Breast epithelium (tissue), 4 donors: ENCODE measurements around the gene ZC3H12D. TPM values are rescaled to one million over a fixed set of nuclear protein-coding genes. Genes with fewer than 3 reads are reported as not detected.
A peak's percentile ranks its signal among the peaks of the same experiment; 100 is the strongest.

ENCODE experiments used
- DNase-seq, 2 donors: peaks; one replicate each; pipeline ENCODE4 v3.0.0-alpha.2; 2019; ENCODE audit warnings: low spot score in 2 of 2
- H3K27ac ChIP-seq, 2 donors: fragments of 200-600 bp; sonication (generic) in 1 of 2; one replicate each; pipeline ENCODE4 v1.5.1; 2016 to 2019; ENCODE audit warnings: mild to moderate bottlenecking in 1 of 2
- H3K27me3 ChIP-seq, 2 donors: fragments of 200-600 bp; sonication (generic) in 1 of 2; one replicate each; pipeline versions ENCODE4 v1.5.1 to v1.6.0; 2017 to 2019; ENCODE audit warnings: control low read depth in 1 of 2, mild to moderate bottlenecking in 1 of 2
- H3K36me3 ChIP-seq: fragments of 200-600 bp; one replicate; pipeline ENCODE4 v1.5.1; 2019
- H3K4me1 ChIP-seq, 2 donors: fragments of 200-600 bp; sonication (generic); one replicate each; pipeline ENCODE4 v1.5.1; 2016 to 2019; ENCODE audit warnings: control low read depth in 1 of 2
- H3K4me3 ChIP-seq, 3 donors: fragments of 200-600 bp; sonication (generic); 1 replicate in 2 of 3; 2 replicates in 1 of 3; pipeline ENCODE4 v1.5.1; 2016 to 2019; ENCODE audit warnings: mild to moderate bottlenecking in 3 of 3, moderate library complexity in 2 of 3
- H3K9me3 ChIP-seq, 2 donors: fragments of 200-600 bp; sonication (generic) in 1 of 2; one replicate each; pipeline ENCODE4 v1.5.1; 2016 to 2019; ENCODE audit warnings: control low read depth in 1 of 2
- POLR2A ChIP-seq: fragments of 450-650 bp; IDR thresholded peaks from one replicate; pipeline ENCODE4 v1.6.1; 2016; ENCODE audit warnings: antibody characterized with exemption, mild to moderate bottlenecking, moderate library complexity
- POLR2AphosphoS5 ChIP-seq, 3 donors: sonication (generic); formaldehyde crosslinking; IDR thresholded peaks; one replicate each; pipeline ENCODE4 v1.6.1; 2017; ENCODE audit warnings: antibody characterized with exemption in 3 of 3
- intact Hi-C: fragments of 100-400 bp; cut with DNase I; formaldehyde crosslinking; loops from one replicate; pipeline ENCODE4 v1.15.1; 2023; ENCODE audit warnings: low total_unique reads
- total RNA-seq, 3 donors: library from RNA; depleted of rRNA; stranded (reverse); fragments of >200 nt; gene quantifications; one replicate each; pipeline ENCODE4 v1.1.0, GENCODE V29; 2016
- TF ChIP-seq, protein P1 (sequence below), 3 donors: fragments of 450-650 bp; IDR thresholded peaks; one replicate each; pipeline ENCODE4 v1.5.1; 2016 to 2017; ENCODE audit warnings: antibody characterized with exemption in 3 of 3, mild to moderate bottlenecking in 3 of 3, moderate library complexity in 3 of 3

ZC3H12D gene
- total RNA-seq, 3 donors from 2014 or later = 2.3 to 6.4 (median 3.8) TPM

- H3K4me1 ChIP-seq = peaks cover 10% of the 10 kb centered on the region in 2 donors
- intact Hi-C loops = no loop called here
- no peaks in the 10 kb centered on the region for H3K9me3 ChIP-seq
- H3K36me3 ChIP-seq = no peaks in the 10 kb centered on the region
- no peak overlapping the region for H3K27ac ChIP-seq
- H3K27me3 ChIP-seq = no peaks in the 10 kb centered on the region
- TF ChIP-seq, protein P1, sequence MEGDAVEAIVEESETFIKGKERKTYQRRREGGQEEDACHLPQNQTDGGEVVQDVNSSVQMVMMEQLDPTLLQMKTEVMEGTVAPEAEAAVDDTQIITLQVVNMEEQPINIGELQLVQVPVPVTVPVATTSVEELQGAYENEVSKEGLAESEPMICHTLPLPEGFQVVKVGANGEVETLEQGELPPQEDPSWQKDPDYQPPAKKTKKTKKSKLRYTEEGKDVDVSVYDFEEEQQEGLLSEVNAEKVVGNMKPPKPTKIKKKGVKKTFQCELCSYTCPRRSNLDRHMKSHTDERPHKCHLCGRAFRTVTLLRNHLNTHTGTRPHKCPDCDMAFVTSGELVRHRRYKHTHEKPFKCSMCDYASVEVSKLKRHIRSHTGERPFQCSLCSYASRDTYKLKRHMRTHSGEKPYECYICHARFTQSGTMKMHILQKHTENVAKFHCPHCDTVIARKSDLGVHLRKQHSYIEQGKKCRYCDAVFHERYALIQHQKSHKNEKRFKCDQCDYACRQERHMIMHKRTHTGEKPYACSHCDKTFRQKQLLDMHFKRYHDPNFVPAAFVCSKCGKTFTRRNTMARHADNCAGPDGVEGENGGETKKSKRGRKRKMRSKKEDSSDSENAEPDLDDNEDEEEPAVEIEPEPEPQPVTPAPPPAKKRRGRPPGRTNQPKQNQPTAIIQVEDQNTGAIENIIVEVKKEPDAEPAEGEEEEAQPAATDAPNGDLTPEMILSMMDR (IDR thresholded peaks at IDR 0.05) = no peak
- TF ChIP-seq POLR2A (no peak), POLR2AphosphoS5 (IDR thresholded peaks at IDR 0.05) (no peak)
- H3K4me3 ChIP-seq = no peak overlapping the region
- no peak for DNase-seq
These were observed 26.0 kb downstream of the ZC3H12D start for GRCh38 chr6:149458806-149459205.

DNA sequence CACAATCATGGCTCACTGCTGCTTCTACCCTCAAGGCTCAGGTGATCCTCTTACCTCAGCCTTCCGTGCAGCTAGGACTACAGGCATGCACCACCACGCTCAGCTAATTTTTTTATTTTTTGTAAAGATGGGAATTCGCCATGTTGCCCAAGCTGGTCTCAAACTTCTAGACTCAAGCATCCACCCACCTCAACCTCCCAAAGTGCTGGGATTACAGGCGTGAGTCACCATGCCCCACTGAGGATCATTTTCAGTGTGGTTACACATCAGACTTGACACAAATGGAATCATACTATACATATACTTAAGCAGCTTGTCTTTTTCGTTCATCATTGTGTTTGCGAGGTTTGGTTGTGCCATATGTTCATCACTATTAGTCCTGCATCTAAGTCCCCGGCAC lies 26.6 kb downstream of the ZC3H12D start:
- Histone ChIP-seq H3K4me1 (peaks cover 13 to 15% of the 10 kb centered on the region in 2 donors), H3K36me3 (no peaks in the 10 kb centered on the region), H3K27ac (no peak overlapping the region), H3K9me3 (no peaks in the 10 kb centered on the region), H3K4me3 (no peak overlapping the region), H3K27me3 (no peaks in the 10 kb centered on the region)
- TF ChIP-seq, protein P1 (IDR thresholded peaks at IDR 0.05) = no peak
- TF ChIP-seq POLR2A (no peak), POLR2AphosphoS5 (IDR thresholded peaks at IDR 0.05) (no peak)
- no peak for DNase-seq
- intact Hi-C loops = no loop called here

DNA sequence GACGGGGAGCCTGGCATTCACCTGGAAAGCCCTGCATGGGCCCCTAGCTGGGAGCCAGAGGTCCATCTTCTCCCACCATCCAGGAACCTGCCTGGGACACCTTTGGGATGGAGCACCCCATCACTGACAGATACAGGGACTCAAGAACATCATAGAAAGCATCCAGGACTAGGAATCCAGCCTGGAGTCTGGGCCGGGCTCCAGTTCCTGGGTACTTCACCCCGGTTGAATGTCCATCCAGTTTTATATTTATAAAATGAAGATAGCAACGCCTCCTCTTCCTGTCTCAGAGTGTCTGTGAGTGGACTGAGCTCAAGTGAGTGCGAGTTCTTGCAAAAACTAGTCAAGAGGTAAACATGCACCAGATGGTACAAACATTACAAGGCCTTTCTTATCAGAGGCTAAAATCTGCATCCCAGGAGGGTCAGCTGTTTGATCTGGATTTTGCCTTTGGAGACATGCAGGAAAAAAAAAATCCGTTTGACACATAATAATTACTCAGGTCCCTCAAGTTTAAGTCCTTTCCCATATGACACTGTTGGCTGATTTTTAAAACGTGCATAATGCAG lies 27.4 kb downstream of the ZC3H12D start:
- no peaks in the 10 kb centered on the region for H3K9me3 ChIP-seq
- no peaks in the 10 kb centered on the region for H3K27me3 ChIP-seq
- H3K4me1 ChIP-seq = peaks cover 13 to 15% of the 10 kb centered on the region in 2 donors
- intact Hi-C loops = no loop called here
- no peaks in the 10 kb centered on the region for H3K36me3 ChIP-seq
- no peak for TF ChIP-seq POLR2A
- no peak for DNase-seq
- H3K27ac ChIP-seq = no peak overlapping the region
- no peak overlapping the region for H3K4me3 ChIP-seq

DNA sequence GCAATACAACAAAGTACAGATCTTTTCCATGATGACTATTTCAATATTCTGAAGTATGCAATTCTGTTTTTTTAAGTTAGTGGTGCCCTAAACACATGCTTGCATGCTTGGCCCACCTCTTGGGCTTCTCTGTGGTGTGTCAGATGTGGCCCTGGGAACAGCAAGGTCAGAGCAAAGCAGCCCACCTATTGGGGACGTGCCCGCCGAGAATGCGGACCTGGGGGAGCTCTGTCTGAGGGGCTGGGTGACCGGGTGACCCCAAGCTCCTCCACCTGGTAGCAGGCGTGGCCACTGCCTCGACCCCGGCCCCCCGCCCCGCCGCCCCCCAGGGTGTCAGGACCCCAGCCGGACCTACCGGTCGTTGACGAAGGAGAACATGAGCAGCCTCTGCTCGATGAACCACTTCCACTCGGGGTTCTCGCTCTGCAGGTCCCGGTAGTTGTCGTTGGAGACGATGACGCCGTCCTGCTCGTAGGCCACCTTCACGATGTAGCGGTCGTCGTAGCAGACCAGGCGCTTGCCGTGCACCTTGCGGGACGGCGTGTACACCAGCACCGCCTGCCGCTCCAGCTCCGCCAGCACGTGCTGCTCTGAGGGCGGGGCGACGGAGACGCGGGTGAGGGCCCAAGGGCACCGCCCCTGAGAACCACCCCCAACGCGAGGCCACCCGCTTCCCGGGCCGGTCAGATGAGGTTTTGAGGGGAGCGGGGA lies 28.3 kb downstream of the ZC3H12D start:
- intact Hi-C loops = no loop called here
- DNase-seq = no peak
- no peaks in the 10 kb centered on the region for H3K36me3 ChIP-seq
- no peaks in the 10 kb centered on the region for H3K27me3 ChIP-seq
- H3K27ac ChIP-seq = no peak overlapping the region
- H3K9me3 ChIP-seq = no peaks in the 10 kb centered on the region
- H3K4me1 ChIP-seq = peaks cover 13 to 15% of the 10 kb centered on the region in 2 donors
- TF ChIP-seq POLR2AphosphoS5 (IDR thresholded peaks at IDR 0.05) = no peak
- TF ChIP-seq, protein P1 (IDR thresholded peaks at IDR 0.05) = no peak
- no peak for TF ChIP-seq POLR2A
- no peak overlapping the region for H3K4me3 ChIP-seq

DNA sequence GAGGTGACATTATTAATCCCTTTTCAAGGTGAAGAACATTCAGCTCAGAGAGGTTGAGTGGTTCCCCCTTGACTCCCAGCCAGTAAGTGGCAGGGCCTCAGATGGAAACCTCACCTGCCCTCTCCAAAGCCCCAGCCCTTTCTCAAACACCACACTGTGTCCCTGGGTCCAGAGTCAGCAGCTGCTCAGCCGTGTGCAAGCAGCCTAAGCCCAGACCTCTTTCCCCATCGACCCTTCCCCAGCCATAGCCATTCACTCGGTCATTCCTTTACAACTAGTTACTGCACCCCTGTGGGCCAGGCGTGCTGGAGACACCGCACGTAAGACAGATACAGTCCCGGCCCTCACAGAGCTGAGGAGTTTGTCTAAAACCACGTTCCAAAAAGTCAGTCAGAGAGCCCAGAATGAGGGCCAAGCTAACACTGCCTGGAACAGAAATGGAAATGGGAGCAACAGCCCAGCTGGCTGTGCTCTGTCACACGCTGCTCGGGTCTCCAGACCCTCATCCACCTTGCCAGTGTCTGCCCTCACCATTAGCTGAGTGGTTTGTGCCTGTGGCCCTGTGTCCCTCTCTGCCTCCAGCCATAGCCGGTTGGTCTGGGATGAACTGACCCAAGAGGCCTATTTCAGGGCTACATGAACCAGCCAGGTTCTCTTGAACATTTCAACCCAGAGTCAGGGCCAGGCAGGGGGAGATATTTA lies 29.6 kb downstream of the ZC3H12D start:
- DNase-seq = no peak
- TF ChIP-seq POLR2AphosphoS5 (IDR thresholded peaks at IDR 0.05) = no peak
- TF ChIP-seq, protein P1 (IDR thresholded peaks at IDR 0.05) = no peak
- no peak for TF ChIP-seq POLR2A
- H3K9me3 ChIP-seq = no peaks in the 10 kb centered on the region
- no peaks in the 10 kb centered on the region for H3K36me3 ChIP-seq
- peak overlapping the region; percentile 68 to 71 for H3K27ac ChIP-seq
- intact Hi-C loops = no loop called here
- peaks cover 13 to 15% of the 10 kb centered on the region in 2 donors for H3K4me1 ChIP-seq
- no peaks in the 10 kb centered on the region for H3K27me3 ChIP-seq
- no peak overlapping the region for H3K4me3 ChIP-seq
